Dermis blood vessel endothelial cell (primary cell): ENCODE measurements around the gene COMT. TPM values are rescaled to one million over a fixed set of nuclear protein-coding genes. Genes with fewer than 3 reads are reported as not detected.
"Not testable (repeated sequence)": the region's sequence is repeated elsewhere in the genome, so short reads cannot be mapped to it uniquely, and the experiment has no call there.

Experiments
- DNase-seq: peaks from one replicate; pipeline ENCODE4 v3.0.0; 2010
- total RNA-seq: library from RNA; depleted of rRNA; stranded (reverse); fragments of >200 nt; gene quantifications from 2 replicates; pipeline ENCODE4 v1.2.3, GENCODE V29; 2014

COMT gene
- total RNA-seq, result 551 and 616 TPM in 2 replicates

- peak; percentile 72 for DNase-seq
Observed at GRCh38 chr22:19941365-19942082, at the start of gene COMT, which contains the start of gene TXNRD2. Gene COMT (plus strand): TSS chr22:19941772. CDS start chr22:19962527, 20,755 bp downstream. Gene TXNRD2 (minus strand): TSS chr22:19941818. CDS start chr22:19941803, 15 bp downstream.

GRCh38 chr22:19892257-19892879 lies 49.2 kb upstream of the COMT start:
- DNase-seq, result peak; percentile 73

- no peak for DNase-seq
Observed at GRCh38 chr22:19892925-19893324, 48.6 kb upstream of the COMT start.

- DNase-seq, result no peak
Observed at GRCh38 chr22:19893363-19893762, 48.2 kb upstream of the COMT start.

GRCh38 chr22:19895160-19895849 lies 46.3 kb upstream of the COMT start:
- no peak for DNase-seq

GRCh38 chr22:19896665-19897355 lies 44.8 kb upstream of the COMT start:
- no peak for DNase-seq

GRCh38 chr22:19897726-19898125 lies 43.8 kb upstream of the COMT start:
- DNase-seq, result no peak

- no peak for DNase-seq
Observed at GRCh38 chr22:19898145-19898544, 43.4 kb upstream of the COMT start.

GRCh38 chr22:19898831-19899567 lies 42.6 kb upstream of the COMT start:
- DNase-seq, result no peak

GRCh38 chr22:19900707-19901436 lies 40.7 kb upstream of the COMT start:
- no peak for DNase-seq

- no peak for DNase-seq
Observed at GRCh38 chr22:19901577-19902244, 39.9 kb upstream of the COMT start.

- DNase-seq, result no peak
Observed at GRCh38 chr22:19902245-19902715, 39.3 kb upstream of the COMT start.

GRCh38 chr22:19903031-19903430 lies 38.5 kb upstream of the COMT start:
- no peak for DNase-seq

- no peak for DNase-seq
Observed at GRCh38 chr22:19903513-19903912, 38.1 kb upstream of the COMT start.

GRCh38 chr22:19904174-19904856 lies 37.3 kb upstream of the COMT start:
- no peak for DNase-seq

GRCh38 chr22:19904935-19905334 lies 36.6 kb upstream of the COMT start:
- DNase-seq, result no peak

GRCh38 chr22:19905347-19906276 lies 36.0 kb upstream of the COMT start:
- DNase-seq, result no peak

- DNase-seq, result not testable (repeated sequence)
Observed at GRCh38 chr22:19906864-19907263, 34.7 kb upstream of the COMT start.

- DNase-seq, result not testable (repeated sequence)
Observed at GRCh38 chr22:19907902-19908301, 33.7 kb upstream of the COMT start.
